Hepatocyte (in vitro differentiated cells): Measurements from ENCODE around the gene TMEM244. TPM values are rescaled to one million over a fixed set of nuclear protein-coding genes. Genes with fewer than 3 reads are reported as not detected.

Experiments used
- DNase-seq: peaks from one replicate; pipeline ENCODE4 v3.0.0-alpha.2; 2016; ENCODE audit warnings: low spot score
- H2AFZ ChIP-seq: fragments of 200-600 bp; sonication (generic); 2 replicates; pipeline ENCODE4 v1.6.0; 2016; ENCODE audit warnings: antibody characterized with exemption, mild to moderate bottlenecking
- H3K27ac ChIP-seq: fragments of 200-600 bp; sonication (generic); 2 replicates; pipeline ENCODE4 v1.5.1; 2016; ENCODE audit warnings: mild to moderate bottlenecking
- H3K27me3 ChIP-seq: fragments of 200-600 bp; sonication (generic); 2 replicates; pipeline ENCODE4 v1.6.1; 2016
- H3K36me3 ChIP-seq: fragments of 200-600 bp; sonication (generic); replicated peaks from 2 replicates; pipeline ENCODE4 v1.5.1; 2016; ENCODE audit warnings: low read depth; ENCODE audit not compliant: insufficient read depth
- H3K4me1 ChIP-seq: fragments of 200-600 bp; sonication (generic); 2 replicates; pipeline ENCODE4 v1.5.1; 2016; ENCODE audit warnings: mild to moderate bottlenecking, moderate library complexity; ENCODE audit not compliant: insufficient read depth
- H3K4me2 ChIP-seq: fragments of 200-600 bp; sonication (generic); 2 replicates; pipeline ENCODE4 v1.6.0; 2016
- H3K4me3 ChIP-seq: fragments of 200-600 bp; sonication (generic); 2 replicates; pipeline ENCODE4 v1.5.1; 2016; ENCODE audit warnings: mild to moderate bottlenecking
- H3K79me2 ChIP-seq: fragments of 200-600 bp; sonication (generic); 2 replicates; pipeline ENCODE4 v1.6.0; 2017; ENCODE audit warnings: mild to moderate bottlenecking
- H3K9me2 ChIP-seq: fragments of 200-600 bp; sonication (generic); replicated peaks from 2 replicates; pipeline ENCODE4 v1.6.0; 2017; ENCODE audit warnings: mild to moderate bottlenecking; ENCODE audit not compliant: insufficient read depth
- H3K9me3 ChIP-seq: fragments of 200-600 bp; sonication (generic); 2 replicates; pipeline ENCODE4 v1.5.1; 2016; ENCODE audit warnings: low read depth, mild to moderate bottlenecking
- H4K20me1 ChIP-seq: fragments of 200-600 bp; sonication (generic); 2 replicates; pipeline ENCODE4 v1.6.0; 2016; ENCODE audit warnings: mild to moderate bottlenecking; ENCODE audit not compliant: insufficient read depth, poor library complexity, severe bottlenecking
- EZH2 ChIP-seq: fragments of 200-600 bp; sonication (generic); IDR thresholded peaks from 2 replicates; pipeline ENCODE4 v1.6.1; 2016; ENCODE audit warnings: antibody characterized with exemption, mild to moderate bottlenecking, borderline replicate concordance
- EZH2phosphoT487 ChIP-seq: fragments of 200-600 bp; sonication (generic); IDR thresholded peaks from one replicate; pipeline ENCODE4 v1.6.1; 2018; ENCODE audit warnings: antibody characterized with exemption, mild to moderate bottlenecking, low read depth, moderate library complexity; ENCODE audit not compliant: unreplicated experiment, severe bottlenecking
- WGBS: methylation state at CpG from one replicate; pipeline ENCODE4 v1.1.6; 2016; ENCODE audit warnings: low lambda C conversion rate; ENCODE audit errors: missing lambda C conversion rate; 5-methylcytosine and 5-hydroxymethylcytosine counted together
- polyA plus RNA-seq: library from polyadenylated mRNA; unstranded; fragments of >200 nt; fragmentation: Nextera tagmentation; extraction: Ambion mirVana; gene quantifications from 2 replicates; pipeline ENCODE4 v1.2.1, GENCODE V29; 2016
- total RNA-seq: library from RNA; depleted of rRNA; stranded (reverse); fragments of >200 nt; gene quantifications from 2 replicates; pipeline ENCODE4 v1.2.3, GENCODE V29; 2014
- TF ChIP-seq, protein P1 (sequence below): fragments of 200-600 bp; sonication (generic); IDR thresholded peaks from 2 replicates; pipeline ENCODE4 v1.5.1; 2016; ENCODE audit warnings: antibody characterized with exemption, mild to moderate bottlenecking; ENCODE audit not compliant: poor library complexity

The TMEM244 gene
- total and polyA plus RNA-seq, 2 experiments from 2014 or later: not detected

DNA sequence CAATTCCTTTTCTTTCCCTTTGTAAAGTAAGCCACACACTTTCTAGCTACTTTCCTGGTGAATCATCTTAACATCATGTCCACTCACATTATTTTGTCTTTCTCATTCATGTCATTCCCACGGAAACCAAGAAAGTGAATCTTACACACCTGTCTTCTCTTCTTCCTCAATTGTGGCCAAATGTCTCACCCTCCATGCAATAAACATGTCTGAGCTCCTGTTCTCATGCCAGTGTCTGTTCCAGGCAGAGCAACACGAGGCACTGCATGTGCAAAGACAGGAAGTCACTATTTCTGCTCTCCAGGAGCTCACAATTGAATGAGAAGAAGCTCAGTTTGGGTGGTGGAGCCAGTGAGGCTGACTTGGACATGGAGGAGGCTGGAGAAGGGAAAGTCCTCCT lies 29.0 kb upstream of the TMEM244 start:
- Histone ChIP-seq H4K20me1 (no peaks in the 10 kb centered on the region), H2AFZ (no peak overlapping the region), H3K4me2 (no peak overlapping the region), H3K27ac (no peak overlapping the region), H3K27me3 (no peaks in the 10 kb centered on the region), H3K36me3 (no peaks in the 10 kb centered on the region), H3K79me2 (no peaks in the 10 kb centered on the region), H3K9me2 (no peaks in the 10 kb centered on the region), H3K4me3 (no peak overlapping the region), H3K9me3 (no peaks in the 10 kb centered on the region), H3K4me1 (no peaks in the 10 kb centered on the region)
- no peak for DNase-seq
- WGBS: 87% methylated on average over 2 of the region's 2 CpGs
- TF ChIP-seq, protein P1, sequence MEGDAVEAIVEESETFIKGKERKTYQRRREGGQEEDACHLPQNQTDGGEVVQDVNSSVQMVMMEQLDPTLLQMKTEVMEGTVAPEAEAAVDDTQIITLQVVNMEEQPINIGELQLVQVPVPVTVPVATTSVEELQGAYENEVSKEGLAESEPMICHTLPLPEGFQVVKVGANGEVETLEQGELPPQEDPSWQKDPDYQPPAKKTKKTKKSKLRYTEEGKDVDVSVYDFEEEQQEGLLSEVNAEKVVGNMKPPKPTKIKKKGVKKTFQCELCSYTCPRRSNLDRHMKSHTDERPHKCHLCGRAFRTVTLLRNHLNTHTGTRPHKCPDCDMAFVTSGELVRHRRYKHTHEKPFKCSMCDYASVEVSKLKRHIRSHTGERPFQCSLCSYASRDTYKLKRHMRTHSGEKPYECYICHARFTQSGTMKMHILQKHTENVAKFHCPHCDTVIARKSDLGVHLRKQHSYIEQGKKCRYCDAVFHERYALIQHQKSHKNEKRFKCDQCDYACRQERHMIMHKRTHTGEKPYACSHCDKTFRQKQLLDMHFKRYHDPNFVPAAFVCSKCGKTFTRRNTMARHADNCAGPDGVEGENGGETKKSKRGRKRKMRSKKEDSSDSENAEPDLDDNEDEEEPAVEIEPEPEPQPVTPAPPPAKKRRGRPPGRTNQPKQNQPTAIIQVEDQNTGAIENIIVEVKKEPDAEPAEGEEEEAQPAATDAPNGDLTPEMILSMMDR: no peak
- TF ChIP-seq EZH2: no peak
- no peak for TF ChIP-seq EZH2phosphoT487

DNA sequence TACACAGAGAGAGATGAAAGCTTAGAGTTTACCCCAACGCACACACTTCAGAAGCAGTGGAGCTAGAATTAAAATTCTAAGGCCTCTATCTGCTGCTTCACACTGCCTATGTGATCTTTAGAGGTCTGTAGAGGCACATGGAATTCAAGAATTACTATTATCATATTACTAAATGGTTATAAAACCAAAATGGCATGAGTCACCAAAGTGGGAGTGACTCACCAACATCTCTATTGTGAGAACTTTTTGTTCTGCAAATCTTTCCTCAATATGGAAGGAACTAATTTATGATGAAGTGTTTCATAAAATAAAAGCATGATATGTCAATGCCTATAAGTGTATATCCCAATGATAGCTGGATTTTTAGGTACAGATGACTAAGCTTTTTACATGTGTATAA lies 28.5 kb upstream of the TMEM244 start:
- TF ChIP-seq, protein P1: no peak

DNA sequence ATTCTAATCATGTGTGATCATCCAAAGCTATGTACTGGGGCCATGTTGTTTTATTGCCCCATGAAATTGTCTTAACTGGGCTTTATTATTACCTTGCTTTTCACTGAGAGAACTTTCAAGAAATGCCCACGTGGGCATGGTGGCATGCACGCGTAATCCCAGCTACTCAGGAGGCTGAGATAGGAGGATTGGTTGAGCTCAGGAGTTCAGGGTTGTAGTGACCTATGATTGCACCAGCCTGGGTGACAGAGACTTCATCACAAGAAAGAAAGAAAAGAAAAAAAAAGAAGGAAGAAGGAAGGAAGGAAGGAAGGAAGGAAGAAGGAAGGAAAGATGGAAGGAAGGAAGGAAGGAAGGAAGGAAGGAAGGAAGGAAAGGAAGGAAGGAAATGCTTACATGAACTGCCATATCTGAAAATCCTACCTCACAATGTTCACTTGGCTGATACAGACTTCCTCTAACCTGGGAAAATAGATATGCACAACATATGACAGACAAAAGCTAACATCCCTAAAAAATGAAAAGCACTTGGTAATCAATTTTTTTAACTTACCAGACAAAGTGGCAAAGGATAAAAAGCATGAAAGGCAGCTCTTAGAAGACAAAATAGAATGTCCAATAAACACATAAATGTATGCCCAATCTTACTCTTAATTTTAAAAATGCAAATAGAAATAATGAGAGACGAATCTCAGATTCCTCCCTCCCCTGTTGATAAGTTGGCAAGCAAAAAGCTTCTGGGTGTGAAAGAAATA lies 25.5 kb upstream of the TMEM244 start:
- no peaks in the 10 kb centered on the region for H3K27me3 ChIP-seq
- H3K27ac ChIP-seq: no peak overlapping the region
- no peaks in the 10 kb centered on the region for H4K20me1 ChIP-seq
- no peak for TF ChIP-seq EZH2
- no peak for TF ChIP-seq EZH2phosphoT487
- TF ChIP-seq, protein P1: no peak
- H3K9me2 ChIP-seq: no peaks in the 10 kb centered on the region
- H3K4me1 ChIP-seq: no peaks in the 10 kb centered on the region
- H3K4me3 ChIP-seq: no peak overlapping the region
- DNase-seq: no peak
- no peaks in the 10 kb centered on the region for H3K9me3 ChIP-seq
- H3K36me3 ChIP-seq: no peaks in the 10 kb centered on the region
- no peak overlapping the region for H3K4me2 ChIP-seq
- 63% methylated on average over 4 of the region's 4 CpGs for WGBS
- H3K79me2 ChIP-seq: no peaks in the 10 kb centered on the region
- no peak overlapping the region for H2AFZ ChIP-seq

More for the DNA sequence above, 28.5 kb upstream of the TMEM244 start:
- Histone ChIP-seq H3K4me2 (no peak overlapping the region), H3K9me2 (no peaks in the 10 kb centered on the region), H3K36me3 (no peaks in the 10 kb centered on the region), H3K79me2 (no peaks in the 10 kb centered on the region), H2AFZ (no peak overlapping the region), H3K27ac (no peak overlapping the region), H3K4me1 (no peaks in the 10 kb centered on the region), H3K9me3 (no peaks in the 10 kb centered on the region), H3K27me3 (no peaks in the 10 kb centered on the region), H3K4me3 (no peak overlapping the region), H4K20me1 (no peaks in the 10 kb centered on the region)
- DNase-seq: no peak
- WGBS: 83% methylated on average over 1 of the region's 1 CpG

DNA sequence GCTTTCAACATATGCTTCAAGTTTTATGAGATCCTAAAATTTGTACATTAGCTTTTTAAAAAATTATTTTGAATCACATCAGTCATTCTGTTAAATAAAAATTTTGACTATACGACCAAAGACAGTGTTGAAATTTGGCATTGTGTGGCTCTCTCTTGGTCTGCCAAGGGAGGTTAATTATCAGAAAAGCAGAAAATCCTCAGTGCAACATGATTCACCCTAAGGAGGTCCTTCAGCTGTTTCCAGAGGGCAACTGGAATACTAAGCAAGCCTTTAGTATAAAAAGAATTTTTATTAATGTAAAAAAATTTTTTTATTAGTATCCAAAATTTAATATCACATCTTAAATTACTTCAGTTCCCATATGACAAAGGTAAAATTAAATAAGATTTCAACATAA lies 23.1 kb upstream of the TMEM244 start:
- DNase-seq: no peak
- H3K4me1 ChIP-seq: no peaks in the 10 kb centered on the region
- H2AFZ ChIP-seq: no peak overlapping the region
- no peaks in the 10 kb centered on the region for H3K9me2 ChIP-seq
- H4K20me1 ChIP-seq: no peaks in the 10 kb centered on the region
- H3K79me2 ChIP-seq: no peaks in the 10 kb centered on the region
- no peaks in the 10 kb centered on the region for H3K36me3 ChIP-seq
- WGBS: 88% methylated on average over 1 of the region's 1 CpG
- no peak for TF ChIP-seq EZH2phosphoT487
- TF ChIP-seq EZH2: no peak
- TF ChIP-seq, protein P1: no peak
- no peak overlapping the region for H3K4me2 ChIP-seq
- H3K27ac ChIP-seq: no peak overlapping the region
- H3K27me3 ChIP-seq: no peaks in the 10 kb centered on the region
- H3K4me3 ChIP-seq: no peak overlapping the region
- no peaks in the 10 kb centered on the region for H3K9me3 ChIP-seq
